GM12801 (cell line): Measurements from ENCODE around the gene RAD52.

Source experiments
- TF ChIP-seq, protein P1 (sequence below): IDR thresholded peaks from one replicate; pipeline ENCODE4 v1.5.1; 2011; ENCODE audit warnings: control low read depth; ENCODE audit not compliant: insufficient read length; ENCODE audit errors: extremely low read depth

Gene RAD52

DNA sequence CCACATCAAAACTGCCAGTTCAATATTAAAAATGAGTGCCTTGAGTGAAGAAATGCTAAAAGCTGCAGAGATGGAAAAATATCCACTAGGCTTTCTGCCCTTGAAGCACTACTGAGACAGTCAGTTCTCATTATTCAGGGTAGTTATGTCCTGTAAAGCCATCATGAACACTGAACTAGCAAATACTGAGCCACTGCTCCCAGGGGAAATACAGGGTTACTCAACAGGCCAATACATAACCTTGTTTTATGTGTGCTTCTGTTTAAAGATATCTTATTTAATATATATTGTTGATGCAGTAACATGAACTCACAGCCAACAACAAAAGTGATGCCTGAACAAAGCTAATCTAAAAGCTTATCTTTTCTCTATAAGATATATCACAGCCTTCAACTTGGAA is 3.3 kb downstream of the RAD52 start:
- TF ChIP-seq, protein P1, sequence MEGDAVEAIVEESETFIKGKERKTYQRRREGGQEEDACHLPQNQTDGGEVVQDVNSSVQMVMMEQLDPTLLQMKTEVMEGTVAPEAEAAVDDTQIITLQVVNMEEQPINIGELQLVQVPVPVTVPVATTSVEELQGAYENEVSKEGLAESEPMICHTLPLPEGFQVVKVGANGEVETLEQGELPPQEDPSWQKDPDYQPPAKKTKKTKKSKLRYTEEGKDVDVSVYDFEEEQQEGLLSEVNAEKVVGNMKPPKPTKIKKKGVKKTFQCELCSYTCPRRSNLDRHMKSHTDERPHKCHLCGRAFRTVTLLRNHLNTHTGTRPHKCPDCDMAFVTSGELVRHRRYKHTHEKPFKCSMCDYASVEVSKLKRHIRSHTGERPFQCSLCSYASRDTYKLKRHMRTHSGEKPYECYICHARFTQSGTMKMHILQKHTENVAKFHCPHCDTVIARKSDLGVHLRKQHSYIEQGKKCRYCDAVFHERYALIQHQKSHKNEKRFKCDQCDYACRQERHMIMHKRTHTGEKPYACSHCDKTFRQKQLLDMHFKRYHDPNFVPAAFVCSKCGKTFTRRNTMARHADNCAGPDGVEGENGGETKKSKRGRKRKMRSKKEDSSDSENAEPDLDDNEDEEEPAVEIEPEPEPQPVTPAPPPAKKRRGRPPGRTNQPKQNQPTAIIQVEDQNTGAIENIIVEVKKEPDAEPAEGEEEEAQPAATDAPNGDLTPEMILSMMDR: no peak

DNA sequence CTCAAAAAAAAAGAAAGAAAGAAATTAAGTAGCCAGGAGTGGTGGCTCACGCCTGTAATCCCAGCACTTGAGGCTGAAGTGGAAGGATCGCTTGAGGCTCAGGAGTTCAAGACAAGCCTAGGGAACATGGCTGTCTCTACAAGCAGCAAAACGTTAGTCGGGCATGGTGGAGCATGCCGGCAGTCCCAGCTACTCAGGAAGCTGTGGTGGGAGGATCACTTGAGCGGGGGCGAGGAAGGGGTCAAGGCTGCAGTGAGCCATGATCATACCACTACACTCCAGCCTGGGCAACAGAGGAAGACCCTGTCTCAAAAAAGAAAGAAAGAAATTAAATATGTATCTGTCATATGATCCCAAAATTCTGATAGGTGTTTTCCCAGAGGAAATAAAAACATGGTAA is 5.3 kb downstream of the RAD52 start:
- TF ChIP-seq, protein P1: no peak

DNA sequence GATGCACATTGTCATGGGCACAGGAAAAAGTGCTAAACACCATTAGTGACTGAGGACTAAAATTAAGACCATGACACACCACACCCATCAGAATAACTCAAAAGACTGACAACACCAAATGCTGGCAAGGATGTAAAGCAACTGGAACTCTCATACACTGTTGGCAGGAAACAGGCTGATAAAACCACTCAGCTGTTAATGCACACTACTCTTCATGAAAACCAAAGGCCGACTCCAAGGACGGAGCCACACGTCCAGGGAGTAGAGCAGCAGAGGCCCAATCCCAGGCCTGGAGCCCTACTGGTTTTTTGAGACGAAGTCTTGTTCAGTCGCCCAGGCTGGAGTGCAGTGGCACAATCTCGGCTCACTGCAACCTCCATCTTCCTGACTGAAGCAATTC is 6.4 kb downstream of the RAD52 start:
- TF ChIP-seq, protein P1: no peak

DNA sequence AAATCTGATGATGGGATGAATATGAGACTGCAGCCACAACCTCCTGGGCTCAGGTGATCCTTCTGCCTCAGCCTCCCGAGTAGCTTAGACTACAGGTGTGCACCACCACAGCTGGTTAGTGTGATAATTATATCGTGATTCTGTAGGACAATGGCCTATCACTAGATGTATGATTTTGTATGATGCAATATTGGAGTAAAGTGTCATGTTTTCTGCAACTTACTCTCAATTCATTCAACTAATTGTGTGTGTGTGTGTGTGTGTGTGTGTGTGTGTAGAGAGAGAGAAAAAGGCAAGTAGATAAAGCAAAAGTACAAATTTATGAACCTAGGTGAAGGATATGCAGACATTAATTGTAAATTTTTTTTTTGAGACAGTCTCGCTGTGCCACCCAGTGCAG is 10.7 kb downstream of the RAD52 start:
- TF ChIP-seq, protein P1: no peak

- TF ChIP-seq, protein P1: no peak
Observed at GRCh38 chr12:936377-937345, 12.8 kb downstream of the RAD52 start.

DNA sequence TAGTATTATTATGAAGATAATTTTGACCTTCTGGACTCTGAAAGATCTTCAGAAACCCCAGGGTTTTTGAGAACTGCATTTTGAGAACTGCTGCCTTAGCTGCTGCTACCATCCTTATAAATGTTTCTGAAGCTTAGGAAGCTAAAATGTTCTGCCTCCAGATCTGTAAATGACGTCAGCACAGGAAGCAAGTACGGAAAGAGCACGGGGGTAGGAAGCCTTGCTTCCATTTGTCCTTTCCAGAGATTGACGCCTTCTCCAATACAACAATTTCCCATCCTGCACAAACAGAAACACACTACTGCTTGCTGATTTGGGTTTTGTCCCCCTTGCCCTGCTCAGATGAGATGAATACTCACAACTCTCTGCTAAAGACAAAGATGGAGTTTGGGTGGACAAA is 17.9 kb downstream of the RAD52 start:
- TF ChIP-seq, protein P1: no peak

GRCh38 chr12:931060-931459 is 18.4 kb downstream of the RAD52 start:
- TF ChIP-seq, protein P1: no peak
